Glutamatergic neuron (in vitro differentiated cells): Measurements from ENCODE around the gene HERPUD2. TPM values are rescaled to one million over a fixed set of nuclear protein-coding genes. Genes with fewer than 3 reads are reported as not detected.

Source experiments
- DNase-seq: peaks from one replicate; pipeline ENCODE4 v3.0.0; 2022
- H3K27ac Mint-ChIP-seq: one replicate; pipeline ENCODE4 v1.8.0; 2020; ENCODE audit warnings: mild to moderate bottlenecking, mixed read lengths, inconsistent platforms; ENCODE audit not compliant: unreplicated experiment
- H3K27me3 Mint-ChIP-seq: one replicate; pipeline ENCODE4 v1.8.0; 2020; ENCODE audit warnings: mild to moderate bottlenecking, moderate library complexity, mixed read lengths, inconsistent platforms; ENCODE audit not compliant: unreplicated experiment
- H3K36me3 Mint-ChIP-seq: one replicate; pipeline ENCODE4 v1.8.0; 2020; ENCODE audit warnings: mild to moderate bottlenecking, mixed read lengths, inconsistent platforms; ENCODE audit not compliant: unreplicated experiment
- H3K4me1 Mint-ChIP-seq: one replicate; pipeline ENCODE4 v1.8.0; 2020; ENCODE audit warnings: mild to moderate bottlenecking, low read depth, mixed read lengths, inconsistent platforms; ENCODE audit not compliant: unreplicated experiment
- H3K4me3 Mint-ChIP-seq: one replicate; pipeline ENCODE4 v1.8.0; 2020; ENCODE audit warnings: mild to moderate bottlenecking, mixed read lengths, inconsistent platforms; ENCODE audit not compliant: unreplicated experiment
- H3K9me3 Mint-ChIP-seq: one replicate; pipeline ENCODE4 v1.8.0; 2020; ENCODE audit warnings: mild to moderate bottlenecking, moderate library complexity, mixed read lengths, inconsistent platforms; ENCODE audit not compliant: unreplicated experiment
- CTCF ChIP-seq: fragments of 200-600 bp; sonication (generic); IDR thresholded peaks from one replicate; pipeline ENCODE4 v1.5.0; 2021; ENCODE audit not compliant: partially characterized antibody, unreplicated experiment
- total RNA-seq: library from RNA; stranded (reverse); fragmentation: NEBNext Ultra II Directional; extraction: Animal tissue kit (Norgen Biotek cat#: 25700); gene quantifications from one replicate; pipeline ENCODE4 v1.2.1, GENCODE V29; 2021; ENCODE audit not compliant: unreplicated experiment

Gene HERPUD2
- total RNA-seq, 1 donor from 2014 or later = 28.2 TPM

DNA sequence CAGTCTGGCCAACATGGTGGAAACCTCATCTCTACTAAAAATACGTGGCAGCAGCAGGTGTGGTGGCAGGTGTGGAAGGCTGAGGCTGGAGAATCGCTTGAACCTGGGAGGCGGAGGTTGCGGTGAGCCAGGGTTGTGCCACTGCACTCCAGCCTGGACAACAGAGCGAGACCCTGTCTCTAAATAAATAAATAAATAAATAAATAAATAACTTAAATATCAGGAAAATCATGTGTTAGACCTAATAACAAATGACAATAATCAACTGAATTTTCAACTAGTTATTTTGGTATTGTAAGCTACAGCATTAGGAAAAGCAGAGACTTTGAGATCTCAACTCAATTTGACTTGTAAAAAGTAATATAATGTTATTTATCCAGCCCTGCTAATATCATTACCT is 9.2 kb downstream of the HERPUD2 start:
- no peak overlapping the region for H3K4me3 Mint-ChIP-seq
- H3K36me3 Mint-ChIP-seq = peaks cover 8% of the 10 kb centered on the region
- no peak overlapping the region for H3K27ac Mint-ChIP-seq
- TF ChIP-seq CTCF = no peak
- no peak for DNase-seq
- peaks cover 5% of the 10 kb centered on the region for H3K4me1 Mint-ChIP-seq
- H3K9me3 Mint-ChIP-seq = no peaks in the 10 kb centered on the region
- no peaks in the 10 kb centered on the region for H3K27me3 Mint-ChIP-seq

- peaks cover 8% of the 10 kb centered on the region for H3K36me3 Mint-ChIP-seq
- H3K4me3 Mint-ChIP-seq = no peak overlapping the region
- no peak overlapping the region for H3K27ac Mint-ChIP-seq
- peaks cover 2% of the 10 kb centered on the region for H3K4me1 Mint-ChIP-seq
- no peak for TF ChIP-seq CTCF
- H3K27me3 Mint-ChIP-seq = no peaks in the 10 kb centered on the region
- no peaks in the 10 kb centered on the region for H3K9me3 Mint-ChIP-seq
- no peak for DNase-seq
Measured at GRCh38 chr7:35681231-35682029, 13.5 kb downstream of the HERPUD2 start.

DNA sequence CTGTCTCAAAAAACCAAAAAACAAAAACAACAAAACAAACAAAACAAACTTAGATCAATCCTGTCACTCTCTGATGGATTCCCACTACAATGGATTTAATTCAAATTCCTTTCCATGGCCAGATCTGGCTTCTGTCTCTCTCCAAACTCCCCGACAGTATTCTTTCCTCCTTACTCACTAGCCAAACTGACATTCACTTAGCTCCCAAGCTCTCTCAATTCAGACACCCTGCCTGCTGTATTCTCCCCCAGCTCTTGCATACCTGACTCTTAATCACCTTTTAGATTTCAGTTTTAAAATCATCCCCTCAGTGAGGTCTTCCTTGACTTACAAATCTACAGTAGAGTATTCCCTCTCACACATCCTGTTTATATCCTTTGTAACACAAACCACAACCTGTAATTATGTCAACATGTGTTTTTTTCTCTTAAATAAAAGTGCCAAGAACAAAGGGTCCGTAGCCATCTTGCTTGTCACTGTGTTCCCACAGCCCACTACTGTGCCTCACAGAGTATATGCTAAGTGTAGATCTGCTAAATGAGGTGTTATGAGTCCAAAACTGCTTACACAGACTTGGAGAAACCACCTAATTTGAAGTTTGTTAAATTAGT is 14.4 kb downstream of the HERPUD2 start:
- no peaks in the 10 kb centered on the region for H3K9me3 Mint-ChIP-seq
- no peak overlapping the region for H3K4me3 Mint-ChIP-seq
- peaks cover 8% of the 10 kb centered on the region for H3K36me3 Mint-ChIP-seq
- peaks cover 2% of the 10 kb centered on the region for H3K4me1 Mint-ChIP-seq
- DNase-seq = no peak
- H3K27me3 Mint-ChIP-seq = no peaks in the 10 kb centered on the region
- no peak overlapping the region for H3K27ac Mint-ChIP-seq
- TF ChIP-seq CTCF = no peak

GRCh38 chr7:35677582-35678356 is 17.2 kb downstream of the HERPUD2 start:
- Mint-ChIP-seq H3K4me3 (no peak overlapping the region), H3K36me3 (peaks cover 1% of the 10 kb centered on the region), H3K27ac (no peak overlapping the region), H3K4me1 (peaks cover 2% of the 10 kb centered on the region), H3K27me3 (no peaks in the 10 kb centered on the region), H3K9me3 (no peaks in the 10 kb centered on the region)
- TF ChIP-seq CTCF = no peak
- DNase-seq = no peak
